GM18508 (cell line): Measurements from ENCODE around the gene CILP.

Experiments used
- ATAC-seq: cut with Tn5 transposase; IDR thresholded peaks from one replicate; pipeline ENCODE4 v1.9.1; 2021; ENCODE audit warnings: moderate number of reproducible peaks; ENCODE audit not compliant: insufficient read depth, unreplicated experiment

CILP gene

GRCh38 chr15:65165875-65166274 is 45.4 kb downstream of the CILP start:
- no peak for ATAC-seq

GRCh38 chr15:65164139-65164538 is 47.1 kb downstream of the CILP start:
- no peak for ATAC-seq

GRCh38 chr15:65163041-65163440 is 48.2 kb downstream of the CILP start:
- no peak for ATAC-seq

- no peak for ATAC-seq
Measured at GRCh38 chr15:65156692-65157091, 54.6 kb downstream of the CILP start.

- ATAC-seq: no peak
Measured at GRCh38 chr15:65154720-65155119, 56.6 kb downstream of the CILP start.

GRCh38 chr15:65147902-65148301 is 63.4 kb downstream of the CILP start:
- ATAC-seq: no peak

- ATAC-seq: no peak
Measured at GRCh38 chr15:65146438-65146837, 64.8 kb downstream of the CILP start.
